Measurements from ENCODE around the gene MAP1A. TPM values are rescaled to one million over a fixed set of nuclear protein-coding genes. Genes with fewer than 3 reads are reported as not detected.

The MAP1A gene
- polyA plus RNA-seq, 1 donor (not counting 4 experiments of a cell fraction or from before 2014, with no cell fraction given) = 0.13 TPM

DNA sequence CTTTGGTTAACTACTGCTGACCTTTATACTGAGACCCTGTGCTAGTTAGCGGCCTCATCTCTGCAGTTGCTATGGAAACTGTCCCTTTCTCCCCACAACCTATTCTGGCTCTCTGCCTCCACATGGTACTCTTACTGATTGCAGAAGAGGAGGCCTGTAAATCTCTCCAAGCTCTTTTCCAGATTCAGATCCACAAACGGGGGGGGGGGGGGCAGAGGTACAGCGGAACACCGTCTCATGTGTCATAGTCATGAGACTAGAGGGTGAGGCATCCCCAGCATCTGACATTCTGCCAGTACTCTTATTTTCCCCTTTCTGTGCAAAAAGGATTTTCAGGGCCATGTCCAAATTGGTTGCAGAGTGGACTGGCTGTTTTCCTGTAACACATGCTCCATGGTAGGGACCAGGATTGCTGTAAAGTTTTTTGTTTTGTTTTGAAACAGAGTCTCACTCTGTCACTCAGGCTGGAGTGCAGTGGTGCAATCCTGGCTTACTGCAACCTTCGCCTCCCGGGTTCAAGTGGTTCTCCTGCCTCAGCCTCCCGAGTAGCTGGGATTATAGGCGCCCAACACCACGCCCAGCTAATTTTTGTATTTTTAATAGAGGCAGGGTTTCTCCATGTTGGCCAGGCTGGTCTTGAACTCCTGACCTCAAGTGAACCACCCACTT lies 8.3 kb upstream of the MAP1A start:
- DNase-seq (ENCODE audit: low read depth, low spot score) (no peak), FAIRE-seq (no peak)
- TF ChIP-seq EZH2 (IDR thresholded peaks at IDR 0.05; ENCODE audit: low read length) = no peak
- TF ChIP-seq CTCF (optimal IDR thresholded peaks at IDR 0.05 in 1 of 3, IDR thresholded peaks at IDR 0.05 in 1 of 3, conservative IDR thresholded peaks at IDR 0.05 in 1 of 3; ENCODE audit: extremely low read depth in 1 of 3, insufficient read depth in 2 of 3, low read length in 3 of 3) = no peak
- Histone ChIP-seq H3K9me1 (ENCODE audit: control insufficient read depth, extremely low read depth, insufficient read depth, low read length) (no peaks in the 10 kb centered on the region), H4K20me1 (ENCODE audit: control insufficient read depth, extremely low read depth, insufficient read depth, low read length) (no peaks in the 10 kb centered on the region), H3K4me2 (ENCODE audit: control insufficient read depth, extremely low read depth, insufficient read depth, low read depth, low read length) (no peak overlapping the region), H3K9me3 (ENCODE audit: control insufficient read depth, low read depth, low read length) (no peaks in the 10 kb centered on the region), H3K4me1 (ENCODE audit: control insufficient read depth, extremely low read depth, insufficient read depth, low read length) (peaks cover 11% of the 10 kb centered on the region), H3K36me3 (ENCODE audit: control insufficient read depth in 2 of 2, extremely low read depth in 1 of 2, insufficient read depth in 2 of 2, low read length in 2 of 2) (no peaks in the 10 kb centered on the region), H3K9ac (ENCODE audit: control insufficient read depth, extremely low read depth, insufficient read depth, low read length) (no peak overlapping the region), H3K27me3 (ENCODE audit: control insufficient read depth, extremely low read depth, insufficient read depth, low read length) (peaks cover 13% of the 10 kb centered on the region), H2AFZ (ENCODE audit: control insufficient read depth, low read length) (no peak overlapping the region), H3K27ac (ENCODE audit: control insufficient read depth, insufficient read depth, low read length) (no peak overlapping the region), H3K4me3 (ENCODE audit: control insufficient read depth in 2 of 3, extremely low read depth in 1 of 3, insufficient read depth in 2 of 3, low read depth in 1 of 3, low read length in 3 of 3) (no peak overlapping the region), H3K79me2 (ENCODE audit: control insufficient read depth, insufficient read depth, low read length) (no peaks in the 10 kb centered on the region)
- dilution Hi-C loops (cut with MboI; ENCODE audit: extremely low pct_ligation_motif_present, low sequenced_read_pairs) = no loop called here

- FAIRE-seq (no peak), DNase-seq (ENCODE audit: low read depth, low spot score) (no peak)
- Histone ChIP-seq H3K4me2 (ENCODE audit: control insufficient read depth, extremely low read depth, insufficient read depth, low read depth, low read length) (peak overlapping the region; percentile 96), H3K9ac (ENCODE audit: control insufficient read depth, extremely low read depth, insufficient read depth, low read length) (no peak overlapping the region), H4K20me1 (ENCODE audit: control insufficient read depth, extremely low read depth, insufficient read depth, low read length) (no peaks in the 10 kb centered on the region), H3K4me1 (ENCODE audit: control insufficient read depth, extremely low read depth, insufficient read depth, low read length) (peaks cover 11% of the 10 kb centered on the region), H3K9me3 (ENCODE audit: control insufficient read depth, low read depth, low read length) (no peaks in the 10 kb centered on the region), H3K27ac (ENCODE audit: control insufficient read depth, insufficient read depth, low read length) (no peak overlapping the region), H2AFZ (ENCODE audit: control insufficient read depth, low read length) (peak overlapping the region; percentile 77), H3K36me3 (ENCODE audit: control insufficient read depth in 2 of 2, extremely low read depth in 1 of 2, insufficient read depth in 2 of 2, low read length in 2 of 2) (no peaks in the 10 kb centered on the region), H3K4me3 (ENCODE audit: control insufficient read depth in 2 of 3, extremely low read depth in 1 of 3, insufficient read depth in 2 of 3, low read depth in 1 of 3, low read length in 3 of 3) (peak overlapping the region in 2 of 3 experiments; percentile 52 to 77), H3K79me2 (ENCODE audit: control insufficient read depth, insufficient read depth, low read length) (no peaks in the 10 kb centered on the region), H3K9me1 (ENCODE audit: control insufficient read depth, extremely low read depth, insufficient read depth, low read length) (no peaks in the 10 kb centered on the region), H3K27me3 (ENCODE audit: control insufficient read depth, extremely low read depth, insufficient read depth, low read length) (peaks cover 13% of the 10 kb centered on the region)
- TF ChIP-seq EZH2 (IDR thresholded peaks at IDR 0.05; ENCODE audit: low read length) = no peak
- TF ChIP-seq CTCF (optimal IDR thresholded peaks at IDR 0.05 in 1 of 3, IDR thresholded peaks at IDR 0.05 in 1 of 3, conservative IDR thresholded peaks at IDR 0.05 in 1 of 3; ENCODE audit: extremely low read depth in 1 of 3, insufficient read depth in 2 of 3, low read length in 3 of 3) = no peak
- dilution Hi-C loops (cut with MboI; ENCODE audit: extremely low pct_ligation_motif_present, low sequenced_read_pairs) = no loop called here
Observed at GRCh38 chr15:43509660-43510199, 7.7 kb upstream of the MAP1A start.
